ENCODE measurements around the gene GUCD1. TPM values are rescaled to one million over a fixed set of nuclear protein-coding genes. Genes with fewer than 3 reads are reported as not detected.
A peak's percentile ranks its signal among the peaks of the same experiment; 100 is the strongest.

GUCD1 gene
- total and polyA plus RNA-seq, 2 of the 13 experiments (the other 11 are each of a cell fraction or from before 2014, with no cell fraction given), result 128 to 245 TPM

DNA sequence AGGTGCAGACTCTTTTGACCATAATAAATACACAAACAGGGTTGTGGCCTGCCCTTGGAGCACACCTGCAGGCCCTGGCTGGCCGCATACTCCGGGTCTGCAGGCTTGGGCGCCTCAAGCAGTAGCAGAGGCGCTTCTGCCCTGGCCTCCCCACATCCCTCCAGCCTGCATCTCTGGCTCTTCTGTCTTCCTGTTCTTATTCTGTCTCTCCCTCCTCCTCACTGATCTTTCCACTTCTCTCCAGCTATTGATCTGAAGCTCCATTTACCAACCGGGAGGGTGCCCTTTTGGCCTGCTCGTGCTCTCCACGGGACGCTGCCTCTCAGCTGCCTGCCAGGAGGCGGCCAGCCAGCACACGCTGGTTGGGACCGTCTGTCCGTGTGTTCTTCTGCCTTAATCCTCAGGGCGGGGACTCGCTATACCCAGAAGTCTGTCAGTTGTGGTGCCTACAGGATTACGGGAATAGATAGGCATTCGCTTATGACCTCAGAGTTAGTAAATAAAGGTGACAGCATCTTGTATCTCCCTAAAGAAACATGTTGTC is 54.6 kb downstream of the GUCD1 start (continued):
- TF ChIP-seq HDAC1 (CRISPR knock-in tag; IDR thresholded peaks at IDR 0.05), result no peak
- TF ChIP-seq HNF4A (CRISPR knock-in tag; IDR thresholded peaks at IDR 0.05), result peak; percentile 23; the same call in 1 of the 2 replicates
- no peak for TF ChIP-seq FOXM1 (CRISPR knock-in tag; IDR thresholded peaks at IDR 0.05)
- TF ChIP-seq, protein P1, sequence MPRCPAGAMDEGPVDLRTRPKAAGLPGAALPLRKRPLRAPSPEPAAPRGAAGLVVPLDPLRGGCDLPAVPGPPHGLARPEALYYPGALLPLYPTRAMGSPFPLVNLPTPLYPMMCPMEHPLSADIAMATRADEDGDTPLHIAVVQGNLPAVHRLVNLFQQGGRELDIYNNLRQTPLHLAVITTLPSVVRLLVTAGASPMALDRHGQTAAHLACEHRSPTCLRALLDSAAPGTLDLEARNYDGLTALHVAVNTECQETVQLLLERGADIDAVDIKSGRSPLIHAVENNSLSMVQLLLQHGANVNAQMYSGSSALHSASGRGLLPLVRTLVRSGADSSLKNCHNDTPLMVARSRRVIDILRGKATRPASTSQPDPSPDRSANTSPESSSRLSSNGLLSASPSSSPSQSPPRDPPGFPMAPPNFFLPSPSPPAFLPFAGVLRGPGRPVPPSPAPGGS (CRISPR knock-in tag; IDR thresholded peaks at IDR 0.05), result no peak
- TF ChIP-seq ZNF142 (CRISPR knock-in tag; IDR thresholded peaks at IDR 0.05), result no peak
- no peak for TF ChIP-seq GRHL1 (CRISPR knock-in tag; conservative IDR thresholded peaks at IDR 0.05)
- peak; percentile 45; the same call in 1 of the 2 replicates for TF ChIP-seq KMT2A (CRISPR knock-in tag; IDR thresholded peaks at IDR 0.05)
